ENCODE data around the gene ARFGEF3.

- TF ChIP-seq ETV6 (conservative IDR thresholded peaks at IDR 0.05 in 1 of 2, IDR thresholded peaks at IDR 0.05 in 1 of 2; ENCODE audit: borderline replicate concordance in 1 of 2, low read depth in 1 of 2): no peak
- TF ChIP-seq HDAC2 (IDR thresholded peaks at IDR 0.05): no peak
- TF ChIP-seq RFX5 (IDR thresholded peaks at IDR 0.05; ENCODE audit: low read depth, low read length): no peak
- no peak for TF ChIP-seq ZNF274 (IDR thresholded peaks at IDR 0.05; ENCODE audit: insufficient read depth, insufficient read length)
Measured at GRCh38 chr6:138383776-138384175, 222.0 kb downstream of the ARFGEF3 start.

Measured in GM12878 (cell line).